HG03060 (cell line): ENCODE data around the gene LRRC51.
A peak's percentile ranks its signal among the peaks of the same experiment; 100 is the strongest.
"Not testable (repeated sequence)": the region's sequence is repeated elsewhere in the genome, so short reads cannot be mapped to it uniquely, and the experiment has no call there.

Experiments
- ATAC-seq: cut with Tn5 transposase; IDR thresholded peaks from one replicate; pipeline ENCODE4 v1.9.1; 2021; ENCODE audit warnings: low read depth, moderate number of reproducible peaks; ENCODE audit not compliant: unreplicated experiment

The LRRC51 gene

GRCh38 chr11:72103754-72104167, 23.1 kb downstream of the LRRC51 start:
- no peak for ATAC-seq

- ATAC-seq: no peak
Measured at GRCh38 chr11:72105888-72106287, 25.2 kb downstream of the LRRC51 start, which contains the start of gene TOMT. Gene TOMT, plus strand, starts transcription at chr11:72105924. Its CDS starts 28 bp downstream, at chr11:72105952.

- no peak for ATAC-seq
Measured at GRCh38 chr11:72111300-72112142, 30.9 kb downstream of the LRRC51 start.

GRCh38 chr11:72112143-72112977, 31.7 kb downstream of the LRRC51 start, which contains the start of gene ANAPC15:
Gene ANAPC15, minus strand, starts transcription at chr11:72112695. Its CDS starts 1,419 bp downstream, at chr11:72111276.
- peak; percentile 84 for ATAC-seq

GRCh38 chr11:72112978-72113808, 32.5 kb downstream of the LRRC51 start:
- ATAC-seq: no peak

GRCh38 chr11:72114570-72114969, 33.9 kb downstream of the LRRC51 start:
- ATAC-seq: no peak

- no peak for ATAC-seq
Measured at GRCh38 chr11:72116019-72116755, 35.5 kb downstream of the LRRC51 start.

- ATAC-seq: no peak
Measured at GRCh38 chr11:72119198-72119597, 38.5 kb downstream of the LRRC51 start.

GRCh38 chr11:72120930-72121329, 40.3 kb downstream of the LRRC51 start:
- ATAC-seq: no peak

- no peak for ATAC-seq
Measured at GRCh38 chr11:72122607-72123006, 42.0 kb downstream of the LRRC51 start.

- no peak for ATAC-seq
Measured at GRCh38 chr11:72123117-72123653, 42.5 kb downstream of the LRRC51 start.

- no peak for ATAC-seq
Measured at GRCh38 chr11:72124046-72124445, 43.4 kb downstream of the LRRC51 start.

- no peak for ATAC-seq
Measured at GRCh38 chr11:72125956-72126355, 45.3 kb downstream of the LRRC51 start.

- ATAC-seq: no peak
Measured at GRCh38 chr11:72127923-72128322, 47.3 kb downstream of the LRRC51 start.

GRCh38 chr11:72129381-72129780, 48.7 kb downstream of the LRRC51 start:
- no peak for ATAC-seq

GRCh38 chr11:72132646-72133045, 52.0 kb downstream of the LRRC51 start:
- no peak for ATAC-seq

GRCh38 chr11:72135473-72135872, 54.8 kb downstream of the LRRC51 start, which contains the start of gene FOLR3:
Gene FOLR3, plus strand, starts transcription at chr11:72135725. Its CDS starts 228 bp downstream, at chr11:72135953.
- ATAC-seq: not testable (repeated sequence)

GRCh38 chr11:72135891-72136683, 55.4 kb downstream of the LRRC51 start:
- ATAC-seq: no peak
